ENCODE results near the gene GRHL3. TPM values are rescaled to one million over a fixed set of nuclear protein-coding genes. Genes with fewer than 3 reads are reported as not detected.

Gene GRHL3
- polyA plus RNA-seq, 3 donors: 0.03 TPM; not detected in 2

DNA sequence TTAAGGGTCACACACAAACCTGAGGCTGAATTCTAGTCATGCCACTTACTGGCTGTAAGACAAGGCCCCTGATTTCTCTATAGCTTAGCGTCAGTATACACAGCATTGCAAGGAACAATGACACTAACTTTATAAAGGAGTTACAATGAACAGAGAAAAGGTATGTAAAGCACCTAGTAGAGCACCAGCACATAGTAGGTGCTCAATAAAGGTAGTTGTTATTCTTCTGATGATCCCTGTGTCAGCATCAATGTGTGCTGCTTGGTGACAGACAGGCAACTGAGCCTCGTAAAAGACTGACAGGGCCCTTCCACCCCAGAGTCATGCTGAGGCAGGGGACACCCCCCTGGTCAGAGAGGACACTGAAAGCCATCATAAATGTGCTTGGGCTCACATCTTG is 43.2 kb downstream of the GRHL3 start:
- Mint-ChIP-seq H3K4me1 (peaks cover 15% of the 10 kb centered on the region), H3K36me3 (peaks cover 4 to 10% of the 10 kb centered on the region in 2 donors), H3K27ac (no peak overlapping the region), H3K9me3 (no peaks in the 10 kb centered on the region), H3K27me3 (ENCODE audit: low read depth in 3 of 3) (no peaks in the 10 kb centered on the region), H3K4me3 (no peak overlapping the region)
- Histone ChIP-seq H3K27ac (ENCODE audit: low read depth in 1 of 2, low read length in 2 of 2) (no peak overlapping the region), H3K79me2 (ENCODE audit: insufficient read depth, low read length) (no peaks in the 10 kb centered on the region), H3K9ac (ENCODE audit: insufficient read depth, low read length, poor library complexity, severe bottlenecking) (no peak overlapping the region), H3K4me3 (replicated peaks in 1 of 3; ENCODE audit: low read depth in 2 of 3, low read length in 3 of 3) (no peak overlapping the region), H4K20me1 (ENCODE audit: insufficient read depth, low read length) (no peaks in the 10 kb centered on the region), H3K27me3 (ENCODE audit: control insufficient read depth in 2 of 2, insufficient read depth in 2 of 2, low read length in 2 of 2) (no peaks in the 10 kb centered on the region), H2AFZ (ENCODE audit: insufficient read depth, low read depth, low read length, poor library complexity, severe bottlenecking) (no peak overlapping the region), H3K36me3 (replicated peaks in 1 of 2; ENCODE audit: control insufficient read depth in 1 of 2, insufficient read depth in 2 of 2, low read length in 2 of 2) (no peaks in the 10 kb centered on the region), H3K9me3 (replicated peaks in 1 of 2; ENCODE audit: control insufficient read depth in 1 of 2, insufficient read depth in 1 of 2, low read length in 2 of 2) (no peaks in the 10 kb centered on the region), H3K4me1 (ENCODE audit: control insufficient read depth in 1 of 2, insufficient read depth in 2 of 2, low read length in 2 of 2) (peaks cover 13 to 15% of the 10 kb centered on the region in 2 donors), H3K4me2 (replicated peaks; ENCODE audit: extremely low read depth, low read length, poor library complexity, severe bottlenecking) (no peak overlapping the region)
- no CpG with 5 or more reads among the region's 2 CpGs for WGBS (ENCODE audit: insufficient coverage)
- TF ChIP-seq, protein P1, sequence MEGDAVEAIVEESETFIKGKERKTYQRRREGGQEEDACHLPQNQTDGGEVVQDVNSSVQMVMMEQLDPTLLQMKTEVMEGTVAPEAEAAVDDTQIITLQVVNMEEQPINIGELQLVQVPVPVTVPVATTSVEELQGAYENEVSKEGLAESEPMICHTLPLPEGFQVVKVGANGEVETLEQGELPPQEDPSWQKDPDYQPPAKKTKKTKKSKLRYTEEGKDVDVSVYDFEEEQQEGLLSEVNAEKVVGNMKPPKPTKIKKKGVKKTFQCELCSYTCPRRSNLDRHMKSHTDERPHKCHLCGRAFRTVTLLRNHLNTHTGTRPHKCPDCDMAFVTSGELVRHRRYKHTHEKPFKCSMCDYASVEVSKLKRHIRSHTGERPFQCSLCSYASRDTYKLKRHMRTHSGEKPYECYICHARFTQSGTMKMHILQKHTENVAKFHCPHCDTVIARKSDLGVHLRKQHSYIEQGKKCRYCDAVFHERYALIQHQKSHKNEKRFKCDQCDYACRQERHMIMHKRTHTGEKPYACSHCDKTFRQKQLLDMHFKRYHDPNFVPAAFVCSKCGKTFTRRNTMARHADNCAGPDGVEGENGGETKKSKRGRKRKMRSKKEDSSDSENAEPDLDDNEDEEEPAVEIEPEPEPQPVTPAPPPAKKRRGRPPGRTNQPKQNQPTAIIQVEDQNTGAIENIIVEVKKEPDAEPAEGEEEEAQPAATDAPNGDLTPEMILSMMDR (IDR thresholded peaks at IDR 0.05): no peak
- no peak for DNase-seq
- intact Hi-C loops (cut with micrococcal nuclease): no loop called here

DNA sequence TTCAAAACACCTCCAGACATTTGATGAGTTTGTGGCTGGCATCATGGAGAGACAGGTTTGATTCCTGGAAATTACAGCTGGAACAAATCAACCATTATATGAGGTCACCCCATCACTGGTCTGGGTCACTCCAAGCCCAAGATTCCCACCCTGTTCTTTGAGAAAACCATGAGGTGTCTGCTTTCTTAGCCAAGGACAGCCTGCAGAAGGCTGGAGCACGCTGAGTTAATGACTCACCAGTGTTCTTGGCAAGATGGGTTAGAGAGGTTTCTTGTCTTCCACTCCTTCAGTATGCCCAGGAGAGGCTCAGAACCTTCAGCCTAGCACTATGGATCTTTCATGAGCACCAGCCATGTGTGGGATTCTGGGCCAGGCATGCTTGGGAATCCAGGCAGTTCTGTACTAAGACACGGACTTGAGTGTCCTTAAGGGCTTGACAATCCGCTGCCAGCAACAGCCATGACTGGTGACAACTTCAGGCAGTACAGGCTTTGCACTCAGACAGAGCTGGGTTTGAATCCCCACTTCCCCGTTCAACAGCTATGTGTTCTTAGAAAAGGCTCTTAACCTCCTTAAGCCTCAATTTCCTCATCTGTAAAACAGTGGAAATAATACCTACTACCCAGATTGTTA is 43.9 kb downstream of the GRHL3 start:
- intact Hi-C loops (cut with micrococcal nuclease): no loop called here
- no peak overlapping the region for H2AFZ ChIP-seq (ENCODE audit: insufficient read depth, low read depth, low read length, poor library complexity, severe bottlenecking)
- Mint-ChIP-seq H3K4me1 (peaks cover 15% of the 10 kb centered on the region), H3K36me3 (peaks cover 0 to 4% of the 10 kb centered on the region in 2 donors), H3K27ac (no peak overlapping the region), H3K4me3 (no peak overlapping the region), H3K9me3 (no peaks in the 10 kb centered on the region), H3K27me3 (ENCODE audit: low read depth in 3 of 3) (no peaks in the 10 kb centered on the region)
- H3K4me1 ChIP-seq (ENCODE audit: control insufficient read depth in 1 of 2, insufficient read depth in 2 of 2, low read length in 2 of 2): peaks cover 13 to 15% of the 10 kb centered on the region in 2 donors
- TF ChIP-seq, protein P1 (IDR thresholded peaks at IDR 0.05): no peak
- H3K79me2 ChIP-seq (ENCODE audit: insufficient read depth, low read length): no peaks in the 10 kb centered on the region
- H3K4me2 ChIP-seq (replicated peaks; ENCODE audit: extremely low read depth, low read length, poor library complexity, severe bottlenecking): no peak overlapping the region
- no peak overlapping the region for H3K4me3 ChIP-seq (replicated peaks in 1 of 3; ENCODE audit: low read depth in 2 of 3, low read length in 3 of 3)
- no peaks in the 10 kb centered on the region for H4K20me1 ChIP-seq (ENCODE audit: insufficient read depth, low read length)
- DNase-seq: no peak
- no peaks in the 10 kb centered on the region for H3K9me3 ChIP-seq (replicated peaks in 1 of 2; ENCODE audit: control insufficient read depth in 1 of 2, insufficient read depth in 1 of 2, low read length in 2 of 2)
- no peaks in the 10 kb centered on the region for H3K27me3 ChIP-seq (ENCODE audit: control insufficient read depth in 2 of 2, insufficient read depth in 2 of 2, low read length in 2 of 2)
- H3K9ac ChIP-seq (ENCODE audit: insufficient read depth, low read length, poor library complexity, severe bottlenecking): no peak overlapping the region
- H3K27ac ChIP-seq (ENCODE audit: low read depth in 1 of 2, low read length in 2 of 2): no peak overlapping the region
- WGBS (ENCODE audit: insufficient coverage): 89% methylated on average over 2 of the region's 4 CpGs
- H3K36me3 ChIP-seq (replicated peaks in 1 of 2; ENCODE audit: control insufficient read depth in 1 of 2, insufficient read depth in 2 of 2, low read length in 2 of 2): no peaks in the 10 kb centered on the region
